Stimulated activated CD4-positive, alpha-beta T cell treated with anti-CD3 and anti-CD28 coated beads, TNF-alpha, amount 100 ng/mL, for 4 hours (primary cell): Measurements from ENCODE around the gene WDFY1.

Experiments
- DNase-seq, 3 experiments: peaks; one replicate each; pipeline ENCODE4 v3.0.0-alpha.2; 2020; ENCODE audit warnings: low read depth in 3 of 3

The WDFY1 gene

DNA sequence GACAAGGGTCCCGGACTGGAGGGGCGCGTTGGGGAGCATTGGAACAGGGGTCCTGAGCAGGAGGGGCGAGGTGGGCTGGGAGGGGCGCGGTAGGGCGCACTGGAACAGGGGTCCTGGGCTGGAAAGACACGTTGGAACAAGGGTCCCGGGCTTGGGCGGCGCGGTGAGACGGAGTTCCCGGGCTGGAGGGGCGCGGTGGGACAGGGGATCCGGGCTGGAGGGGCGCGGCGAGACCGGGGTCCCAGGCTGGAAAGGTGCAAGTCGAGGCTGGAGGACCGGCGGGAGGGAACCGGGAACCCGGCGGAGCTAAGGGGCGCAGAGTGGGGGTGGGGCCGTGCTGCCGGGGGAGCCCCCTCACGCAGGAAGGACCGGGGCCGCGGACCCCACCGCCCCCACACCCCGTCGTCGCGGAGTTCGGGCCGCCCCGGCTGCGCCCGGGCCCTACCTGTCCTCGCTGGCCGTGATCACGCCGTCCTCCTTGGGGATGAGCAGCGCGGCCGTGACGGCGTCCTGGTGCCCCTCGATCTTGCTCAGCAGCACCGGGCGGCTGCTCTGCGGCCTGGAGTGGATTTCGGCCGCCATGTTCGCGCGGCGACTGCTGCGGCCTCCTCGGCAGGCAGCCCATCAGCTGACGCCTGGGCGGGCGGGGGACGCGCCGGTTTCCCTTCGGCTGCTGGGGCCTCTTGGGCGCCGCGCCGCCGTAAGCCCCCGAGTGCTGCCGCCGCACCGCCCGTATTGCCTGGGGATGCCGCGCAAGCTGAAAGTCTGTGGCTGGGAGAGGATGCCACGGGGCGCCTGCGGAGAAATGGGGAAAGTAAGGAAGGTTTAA, at the start of gene WDFY1:
Gene WDFY1, minus strand, starts transcription at position 633 of the 829 bp plus-strand sequence. Its CDS starts 51 bp downstream, at position 582.
- peak; percentile 59 to 63 (median 62) for DNase-seq

DNA sequence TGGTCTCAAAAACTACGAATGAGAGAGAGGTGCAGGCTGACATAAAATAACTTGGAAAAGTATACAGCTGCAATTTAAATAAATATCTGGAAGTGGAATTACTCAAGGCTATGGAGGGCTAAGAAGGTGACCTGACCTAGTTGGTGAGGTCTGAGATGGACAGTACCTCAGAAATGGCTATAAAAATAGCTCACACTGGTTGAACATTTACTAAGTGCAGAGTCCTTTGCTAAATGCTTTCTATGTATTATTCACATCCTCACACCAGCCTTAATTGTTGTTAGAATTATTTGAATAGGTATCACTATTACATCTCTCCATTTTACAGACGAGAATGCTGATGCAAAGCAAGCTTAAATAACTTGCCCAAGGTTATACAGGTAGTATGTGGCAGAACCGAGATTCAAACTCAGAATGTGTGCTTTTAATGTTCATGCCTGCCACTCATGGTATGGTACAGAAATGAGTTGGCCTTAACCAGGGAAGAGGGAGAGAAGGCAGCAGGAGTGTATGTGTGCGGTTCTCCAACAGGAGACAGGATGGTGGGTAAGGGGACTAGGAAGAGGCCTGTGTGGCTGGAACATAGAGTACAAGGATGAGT, 49.5 kb upstream of the WDFY1 start:
- DNase-seq, result no peak

- DNase-seq, result peak; percentile 9 to 40 (median 35)
These were observed 48.6 kb upstream of the WDFY1 start for GRCh38 chr2:223993634-223994232.

- no peak for DNase-seq
These were observed 46.5 kb upstream of the WDFY1 start for GRCh38 chr2:223991611-223992010.

DNA sequence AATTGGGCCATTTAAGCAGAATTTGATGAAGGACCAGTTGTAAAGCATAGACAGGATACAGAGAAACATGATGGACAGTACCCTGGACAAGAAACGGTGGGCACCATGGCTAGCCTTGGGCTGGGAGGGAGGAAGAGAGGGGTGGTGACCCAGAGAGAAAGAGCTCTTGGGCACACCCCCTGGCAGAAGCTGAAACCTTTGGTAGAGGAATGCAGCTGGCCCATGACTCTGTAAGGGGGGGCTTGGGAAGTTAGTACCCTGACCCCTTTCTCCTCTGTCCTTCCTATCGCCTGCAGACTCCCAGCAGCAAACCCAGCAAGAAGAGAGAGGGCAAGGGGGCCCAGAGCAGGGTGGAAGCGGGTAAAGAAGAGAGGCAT, 44.7 kb upstream of the WDFY1 start:
- DNase-seq, result no peak

DNA sequence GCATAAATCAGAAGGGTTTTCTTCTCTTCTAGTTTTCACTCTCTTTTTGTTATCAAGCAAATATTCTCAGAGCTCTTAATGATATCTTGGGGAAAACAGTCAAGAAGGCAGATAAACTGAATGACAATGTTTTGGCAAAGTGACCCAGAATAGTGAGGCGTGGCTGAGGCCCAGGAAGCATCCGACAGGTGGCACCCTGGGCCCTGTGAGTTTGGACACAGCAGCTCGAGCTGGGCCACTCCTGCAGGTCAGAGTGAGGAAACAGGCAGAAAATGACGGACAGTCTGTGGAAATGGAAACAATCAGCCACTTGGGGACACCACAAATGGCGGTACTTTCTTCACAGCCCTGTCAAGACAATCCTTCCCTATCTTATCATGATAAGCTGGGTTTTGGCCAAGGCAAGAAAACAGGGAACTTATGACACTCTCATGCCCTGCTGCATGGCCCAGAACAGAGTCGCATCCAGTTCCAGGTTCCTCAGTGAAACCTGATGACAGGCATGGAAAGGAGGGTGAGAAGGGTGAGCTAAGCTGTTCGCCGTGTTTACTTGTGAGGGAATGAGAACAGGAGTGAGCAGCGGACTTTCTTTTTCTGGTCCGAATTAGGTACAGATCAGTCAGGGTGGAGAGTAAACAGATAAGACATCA, 44.2 kb upstream of the WDFY1 start:
- no peak for DNase-seq

DNA sequence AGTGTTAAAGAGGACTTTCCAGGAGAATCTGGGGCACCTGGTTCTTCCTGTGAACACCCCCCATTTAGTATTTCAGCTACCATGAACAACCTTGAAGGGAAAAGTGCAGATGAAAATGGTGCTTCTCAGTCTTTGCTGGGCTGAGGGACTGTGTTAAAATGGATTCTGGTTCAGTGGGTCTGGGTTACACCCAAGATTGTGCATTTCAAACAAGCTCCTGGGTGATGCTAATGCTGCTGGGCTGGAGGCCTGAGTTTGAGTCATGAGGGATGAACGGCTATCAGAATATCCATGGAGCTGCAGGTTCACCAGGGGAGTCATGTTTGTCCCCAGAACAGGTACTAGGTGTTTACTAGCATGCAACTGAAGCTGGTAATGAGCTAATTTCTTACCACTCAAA, 36.1 kb upstream of the WDFY1 start:
- DNase-seq, result no peak

DNA sequence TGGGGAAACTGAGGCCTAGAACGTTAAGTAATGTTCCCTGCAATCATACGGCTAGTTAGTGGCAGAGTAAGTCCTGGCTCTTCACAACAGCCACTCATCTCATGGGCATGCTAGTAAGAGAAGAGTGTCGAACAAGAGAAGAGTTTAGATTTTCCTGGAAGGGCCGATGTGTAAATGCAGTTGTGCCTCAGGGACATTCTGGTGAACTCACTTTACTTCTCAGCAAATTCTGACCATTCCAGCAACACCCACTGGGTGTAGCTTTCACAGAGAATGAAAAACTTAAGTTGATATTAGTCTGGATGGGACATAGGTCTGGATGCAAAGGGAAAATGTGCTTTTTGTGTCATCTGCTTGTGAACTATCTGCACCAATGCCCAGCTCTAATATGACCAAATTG, 35.7 kb upstream of the WDFY1 start:
- no peak for DNase-seq

GRCh38 chr2:223980397-223980735, 35.2 kb upstream of the WDFY1 start:
- no peak for DNase-seq

DNA sequence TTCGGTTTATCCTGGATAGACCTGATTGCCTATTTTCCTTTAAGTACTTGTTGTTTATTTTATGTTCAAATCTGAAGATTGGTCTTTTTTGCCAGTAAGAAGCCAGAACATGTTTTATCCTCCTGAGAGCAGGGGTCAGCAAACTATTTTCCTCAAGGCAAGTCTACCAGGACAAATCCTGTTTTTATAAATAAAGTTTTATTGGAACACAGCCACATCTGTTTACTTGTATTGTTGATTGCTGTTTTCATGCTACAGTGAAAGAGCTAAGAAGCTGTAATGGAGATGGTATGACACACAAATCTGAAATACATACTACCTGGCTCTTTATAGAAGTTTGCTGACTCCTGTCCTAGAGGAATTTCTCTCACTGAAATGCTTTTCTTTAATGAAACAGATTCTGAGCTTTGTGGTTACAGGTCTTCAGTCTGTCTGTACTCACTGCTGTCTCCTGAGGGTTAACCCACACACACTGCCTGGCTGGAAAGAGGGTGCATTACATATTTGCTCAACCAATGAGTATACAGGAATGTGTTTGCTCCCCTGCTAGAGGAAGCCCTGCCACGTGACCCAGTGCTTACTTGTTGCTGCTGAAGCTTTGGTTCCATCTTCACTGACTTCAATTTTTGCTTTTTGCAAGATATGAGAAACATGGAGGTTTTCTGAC, 34.7 kb upstream of the WDFY1 start:
- DNase-seq, result no peak

DNA sequence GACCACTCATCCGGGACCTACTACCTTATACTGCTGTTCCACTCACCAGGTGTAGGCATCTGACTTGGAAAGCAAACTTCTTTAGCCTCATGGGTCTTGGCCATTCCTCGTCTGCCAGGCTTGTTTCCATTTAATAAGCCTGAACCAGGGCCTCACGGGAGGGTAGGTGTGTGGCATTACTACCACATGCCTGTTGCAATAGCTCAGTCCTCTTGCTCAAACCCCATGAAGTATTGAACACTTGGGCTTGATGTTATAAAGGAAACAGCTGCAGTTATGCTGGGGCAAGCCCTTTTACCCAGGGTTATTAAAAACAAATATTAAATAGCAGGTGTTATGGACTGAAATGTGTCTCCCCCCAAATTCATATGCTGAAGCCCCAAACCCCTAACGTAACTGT, 33.3 kb upstream of the WDFY1 start:
- no peak for DNase-seq

DNA sequence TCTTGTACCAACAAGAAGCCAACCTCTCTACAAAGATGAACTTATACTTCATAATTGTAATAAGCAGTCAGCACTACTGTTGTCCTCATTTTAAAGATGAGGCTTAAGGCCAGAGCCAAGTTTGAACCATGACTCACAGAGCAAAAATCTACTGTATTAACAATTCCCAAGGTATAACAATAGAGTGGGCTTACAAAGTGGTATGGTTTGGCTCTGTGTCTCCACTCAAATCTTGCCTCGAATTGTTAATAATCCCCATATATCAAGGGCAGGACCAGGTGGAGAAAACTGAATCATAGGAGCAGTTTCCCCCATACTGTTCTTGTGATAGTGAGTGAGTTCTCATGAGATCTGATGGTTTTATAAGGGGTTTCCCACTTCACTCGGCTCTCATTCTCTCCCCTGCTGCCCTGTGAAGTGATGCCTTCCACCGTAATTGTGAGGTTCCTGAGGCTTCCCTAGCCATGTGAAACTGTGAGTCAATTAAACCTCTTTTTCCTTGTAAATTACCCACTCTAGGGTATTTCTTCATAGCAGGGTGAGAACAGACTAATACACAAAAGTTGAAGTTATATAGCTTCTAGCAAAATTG, 31.6 kb upstream of the WDFY1 start:
- no peak for DNase-seq

GRCh38 chr2:223973606-223974005, 28.5 kb upstream of the WDFY1 start:
- no peak for DNase-seq

DNA sequence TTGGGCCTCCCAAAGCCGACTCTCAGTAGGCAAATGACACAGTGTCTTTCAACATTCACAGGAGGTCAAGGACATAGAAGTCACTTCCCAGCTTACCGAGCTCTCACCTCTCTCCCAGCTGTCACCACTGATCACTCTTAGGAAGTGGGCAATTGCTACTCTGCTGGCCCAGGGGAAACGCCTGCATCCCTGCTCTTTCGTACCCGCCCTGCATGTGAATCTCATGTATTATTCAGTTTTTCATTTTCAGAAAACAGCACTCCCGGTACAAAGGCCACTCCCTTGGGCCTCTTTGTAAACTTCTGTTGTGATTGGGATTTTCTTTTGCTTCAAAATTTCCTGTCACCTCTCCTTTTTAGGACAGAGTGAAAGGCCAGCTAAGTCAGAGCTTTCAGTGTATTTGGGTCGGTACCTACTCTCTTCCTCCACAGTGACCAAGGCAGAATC, 27.5 kb upstream of the WDFY1 start:
- no peak for DNase-seq

- no peak for DNase-seq
These were observed 26.6 kb upstream of the WDFY1 start for GRCh38 chr2:223971731-223972130.

- peak in 1 of 3 experiments; percentile 33 for DNase-seq
These were observed 25.4 kb upstream of the WDFY1 start for GRCh38 chr2:223970343-223971128.

DNA sequence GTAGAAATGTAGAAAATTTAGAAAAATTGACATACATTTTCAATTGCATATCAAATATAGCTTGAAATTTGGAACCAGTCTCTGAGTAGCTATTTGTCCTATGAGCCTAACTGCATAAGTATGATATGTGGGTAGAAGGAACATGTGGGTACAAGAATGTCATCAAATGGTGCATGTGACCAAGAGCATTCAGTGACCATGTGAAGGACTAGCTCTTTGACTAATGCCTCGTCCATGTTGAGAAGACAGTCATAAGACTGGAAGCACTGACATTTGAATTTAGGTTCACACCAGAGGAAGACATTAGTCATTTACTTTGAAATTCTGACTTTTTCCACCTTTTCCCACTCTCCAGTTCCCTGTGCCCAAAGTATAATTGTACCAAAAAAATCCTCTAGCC, 24.7 kb upstream of the WDFY1 start:
- DNase-seq, result no peak

DNA sequence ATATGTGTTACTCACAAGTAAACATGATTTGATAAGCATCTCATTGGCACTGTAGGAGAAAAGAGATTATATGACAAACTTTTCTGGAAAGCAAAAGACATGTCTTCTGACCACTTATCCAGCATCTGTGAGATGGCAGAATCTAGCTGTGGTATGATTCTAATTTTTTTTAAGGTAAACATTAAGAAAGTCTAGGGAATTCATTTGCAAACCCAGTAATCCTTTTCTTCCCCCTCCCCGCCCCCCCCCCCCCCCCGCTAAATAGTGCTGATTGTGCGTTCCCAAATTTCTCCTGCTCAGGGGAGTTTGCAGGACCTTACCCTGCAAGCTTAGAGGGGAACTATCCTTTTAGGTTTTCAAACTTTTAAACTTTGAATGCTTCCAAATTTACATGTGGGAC, 24.2 kb upstream of the WDFY1 start:
- no peak for DNase-seq

DNA sequence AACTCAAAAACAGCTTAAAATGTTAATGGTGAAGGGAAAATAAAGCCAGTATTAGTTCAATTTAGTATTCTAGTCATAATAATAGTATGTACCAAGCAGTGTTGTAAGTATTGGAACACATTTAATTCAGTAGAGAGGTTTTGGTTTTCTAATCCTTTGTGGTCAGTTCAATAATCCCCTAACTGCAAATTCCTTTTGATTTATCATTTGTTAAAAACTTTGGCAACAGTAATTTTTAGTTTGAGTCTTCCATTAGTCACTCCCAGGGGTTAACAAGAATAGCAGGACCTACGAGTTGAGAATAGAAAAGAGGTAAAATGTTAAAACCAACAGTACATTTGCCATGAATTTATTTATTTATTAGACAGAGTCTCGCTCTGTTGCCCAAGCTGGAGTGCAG, 22.8 kb upstream of the WDFY1 start:
- no peak for DNase-seq

DNA sequence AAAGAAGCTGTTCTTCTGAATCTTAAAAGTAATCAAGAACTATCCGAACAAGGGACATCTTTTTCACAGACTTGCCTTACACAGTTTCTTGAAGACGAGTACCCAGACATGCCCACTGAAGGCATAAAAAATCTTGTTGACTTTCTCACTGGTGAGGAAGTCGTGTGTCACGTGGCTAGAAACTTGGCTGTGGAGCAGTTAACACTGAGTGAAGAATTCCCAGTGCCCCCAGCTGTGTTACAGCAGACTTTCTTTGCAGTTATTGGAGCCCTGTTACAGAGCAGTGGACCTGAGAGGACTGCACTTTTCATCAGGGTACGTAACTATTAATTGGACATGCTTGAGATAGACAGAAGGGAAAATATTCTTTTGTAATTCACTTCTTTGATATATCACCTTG, 14.6 kb upstream of the WDFY1 start:
- no peak for DNase-seq
